ENCODE data around the gene RAC2.

RAC2 gene

DNA sequence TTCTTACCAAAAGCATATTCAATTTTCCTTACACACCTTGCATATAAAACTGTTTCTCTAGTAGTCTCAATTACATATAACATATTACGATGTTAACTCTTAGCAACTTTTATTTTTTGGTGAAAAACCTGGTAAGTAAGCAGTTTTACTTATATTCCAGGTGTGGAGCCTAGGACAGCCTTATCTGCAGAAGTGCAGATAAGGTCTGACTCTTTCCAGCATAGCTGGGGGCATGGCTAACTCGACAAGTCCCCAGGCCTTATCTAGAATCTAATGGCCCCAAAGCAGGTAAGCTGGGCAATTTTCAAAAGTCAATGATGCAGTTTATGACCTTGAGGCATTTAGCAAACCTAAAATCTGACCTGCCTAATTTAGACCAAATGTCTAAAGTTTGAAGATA, 51.9 kb downstream of the RAC2 start:
- no peak overlapping the region for H3K4me3 ChIP-seq (ENCODE audit: low read depth, low read length)

DNA sequence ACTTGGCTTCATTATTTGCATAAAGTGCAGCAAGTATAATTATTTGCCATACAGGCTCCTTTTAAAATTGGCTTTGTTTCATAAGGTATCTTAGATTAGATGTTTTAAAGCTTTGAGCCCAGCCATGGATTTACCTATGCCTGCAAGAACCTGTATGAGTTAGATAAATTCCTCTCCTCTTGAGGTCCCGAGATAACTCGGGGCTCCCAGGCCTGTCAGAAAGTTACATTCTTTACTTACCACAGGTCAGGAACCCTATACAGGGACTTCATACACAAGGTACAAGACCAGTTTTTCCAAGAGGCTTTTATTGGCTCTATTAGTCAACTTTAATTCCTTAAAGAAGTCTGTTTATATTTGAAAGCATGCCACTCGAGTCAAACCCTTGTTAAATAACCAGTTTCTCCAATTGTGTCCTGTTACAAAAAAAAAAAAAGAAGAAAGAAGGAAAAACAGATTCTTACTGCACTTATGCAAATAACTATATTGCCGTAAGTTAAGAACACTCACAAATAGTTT, 53.7 kb downstream of the RAC2 start:
- no peak overlapping the region for H3K4me3 ChIP-seq (ENCODE audit: low read depth, low read length)

DNA sequence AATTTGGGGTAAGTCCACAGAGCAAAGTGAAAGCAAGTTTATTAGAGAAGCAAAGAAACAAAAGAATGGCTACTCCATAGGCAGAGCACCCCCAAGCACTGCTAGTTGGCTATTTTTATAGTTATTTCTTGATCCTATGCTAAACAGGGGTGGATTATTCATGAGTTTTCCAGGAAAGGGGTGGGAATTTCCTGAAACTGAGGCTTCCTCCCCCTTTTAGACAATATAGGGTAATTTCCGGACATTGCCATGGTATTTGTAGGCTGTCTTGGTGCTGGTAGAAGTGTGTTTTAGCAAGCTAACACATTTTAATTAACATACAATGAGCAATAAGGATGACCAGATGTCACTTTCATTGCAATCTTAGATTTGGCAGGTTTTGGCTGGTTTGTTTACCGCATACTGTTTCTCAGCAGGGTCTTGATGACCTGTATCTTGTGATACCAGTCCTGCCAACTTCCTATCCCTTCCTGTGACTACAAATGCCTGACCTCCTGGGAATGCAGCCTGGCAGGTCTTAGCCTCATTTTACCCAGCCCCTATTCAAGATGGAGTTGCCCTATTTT, 55.1 kb downstream of the RAC2 start:
- no peak overlapping the region for H3K4me3 ChIP-seq (ENCODE audit: low read depth, low read length)

DNA sequence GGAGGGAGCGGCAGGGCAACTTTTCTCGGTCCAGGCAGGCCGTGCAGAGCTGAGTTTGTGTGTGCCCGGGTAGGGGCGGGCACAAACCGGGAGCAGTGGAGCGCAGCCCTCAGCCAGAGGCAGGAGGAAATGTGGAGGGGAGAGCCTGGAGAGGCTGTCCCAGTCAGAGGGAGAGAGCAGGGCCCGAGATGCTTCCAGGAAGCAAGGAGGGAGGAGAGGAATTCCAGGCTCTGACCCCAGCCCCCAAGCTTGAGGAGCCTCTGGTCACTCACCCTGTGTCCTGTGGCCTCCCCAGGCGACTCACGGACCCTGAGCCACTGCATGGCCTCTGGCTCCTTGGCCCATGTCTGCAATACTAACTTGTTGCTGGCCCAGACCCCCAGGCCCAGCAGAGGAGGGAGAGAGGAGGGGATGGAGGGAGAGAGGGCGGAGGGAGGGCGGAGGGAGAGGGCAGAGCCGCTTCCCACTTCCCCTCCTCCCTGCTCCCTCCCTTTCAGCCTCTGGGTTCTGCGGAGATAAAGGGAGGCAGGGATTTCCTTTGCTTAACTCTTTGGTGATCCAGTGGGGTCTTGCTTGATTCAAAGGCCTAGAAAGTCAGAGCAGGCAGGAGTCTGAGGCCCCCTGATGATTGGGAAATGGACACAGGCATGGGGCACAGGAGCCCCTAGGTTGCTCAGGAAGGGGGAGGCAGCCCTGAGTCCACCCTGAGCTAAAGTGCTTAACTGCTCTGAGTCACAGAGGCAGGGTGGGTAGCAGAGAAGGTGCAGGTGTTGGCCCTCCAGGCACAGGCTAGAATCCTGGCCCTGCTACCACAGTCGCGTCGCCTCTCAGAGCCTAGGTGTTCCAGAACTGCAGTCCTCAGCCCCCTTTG, 55.9 kb downstream of the RAC2 start, which contains the start of gene C1QTNF6:
TSS of gene C1QTNF6 (minus strand) at position 357 of the 871 bp plus-strand sequence. CDS start at position 323, 34 bp downstream.
- peak within 1 kb of the TSS; percentile 0 for H3K4me3 ChIP-seq (ENCODE audit: low read depth, low read length)

DNA sequence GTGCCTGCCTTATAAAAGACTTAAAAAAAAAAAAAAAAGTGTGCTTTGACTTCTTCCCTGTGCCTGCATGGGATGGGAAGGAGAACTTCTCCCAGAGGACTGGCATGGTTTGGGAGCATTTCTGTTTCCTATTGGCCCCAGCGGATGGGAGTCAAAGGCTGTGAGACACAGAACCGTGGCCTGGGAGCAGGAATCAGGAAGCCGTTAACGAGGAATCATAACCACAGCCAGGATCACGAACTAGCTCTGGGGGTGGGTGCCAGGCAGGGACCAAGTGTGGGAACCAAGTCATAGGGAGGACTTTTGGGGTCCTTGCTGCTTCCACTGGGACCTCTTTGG, 56.5 kb downstream of the RAC2 start:
- peak overlapping the region; percentile 0 for H3K4me3 ChIP-seq (ENCODE audit: low read depth, low read length)

DNA sequence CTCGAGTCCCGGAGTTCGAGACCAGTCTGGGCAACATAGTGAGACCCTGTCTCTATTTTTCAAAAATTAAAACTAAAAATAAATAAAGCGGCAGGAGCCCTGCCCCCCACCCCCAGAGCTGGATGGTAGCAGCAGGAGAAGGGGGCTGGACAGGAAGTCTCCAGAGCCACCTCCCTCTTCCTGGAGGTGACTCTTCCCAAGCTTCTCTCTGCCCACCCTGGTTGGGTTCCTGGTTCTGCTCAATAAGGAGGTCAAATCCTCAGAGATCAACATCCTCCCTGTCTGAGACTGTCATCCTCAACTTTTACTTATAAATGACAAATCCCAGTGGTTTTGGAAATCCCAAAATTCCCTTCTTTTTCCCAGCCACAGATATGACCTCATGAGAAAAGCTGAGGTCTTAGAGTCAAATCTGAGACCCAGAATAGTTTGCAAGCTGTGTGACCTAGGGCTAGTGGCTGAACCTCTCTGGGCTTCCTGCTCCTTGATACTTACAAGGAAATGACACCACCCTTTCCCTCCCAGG, 57.0 kb downstream of the RAC2 start:
- no peak overlapping the region for H3K4me3 ChIP-seq (ENCODE audit: low read depth, low read length)

DNA sequence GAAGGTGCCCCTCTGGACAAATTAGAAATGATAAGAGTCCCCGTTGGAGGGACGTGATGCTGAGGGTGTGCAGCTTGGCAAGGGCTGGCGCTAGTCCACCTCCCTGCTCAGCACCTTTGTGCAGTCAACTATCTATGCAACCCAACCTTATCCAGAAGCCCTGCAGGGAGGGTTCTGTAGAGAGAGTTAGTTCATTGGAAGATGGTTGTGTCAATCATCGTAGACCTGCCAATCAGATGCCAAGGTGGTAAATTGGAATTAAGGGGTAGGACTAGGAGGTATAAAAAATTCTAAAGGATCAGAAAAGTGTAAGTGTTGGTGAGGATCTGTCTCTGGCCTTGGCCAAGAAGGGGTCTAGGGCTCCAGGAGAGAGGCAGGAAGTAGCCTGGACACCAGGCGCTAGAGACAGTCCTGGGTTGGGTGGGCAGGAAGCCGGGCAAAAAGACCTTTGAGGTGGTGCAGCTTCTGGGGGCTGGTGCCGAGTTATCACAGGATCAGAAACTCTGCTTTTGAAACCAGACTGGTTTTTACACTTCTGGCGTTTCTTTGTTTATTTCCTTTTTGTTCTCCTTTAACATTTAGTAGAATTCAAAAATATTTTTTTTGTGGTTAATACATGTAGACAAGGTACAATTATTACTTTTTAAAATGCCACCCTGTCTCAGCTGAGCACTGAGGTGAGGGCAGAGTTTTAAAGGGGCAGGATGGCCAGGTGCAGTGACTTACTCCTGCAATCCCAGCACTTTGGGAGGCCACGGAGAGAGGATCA, 57.7 kb downstream of the RAC2 start:
- no peak overlapping the region for H3K4me3 ChIP-seq (ENCODE audit: low read depth, low read length)

DNA sequence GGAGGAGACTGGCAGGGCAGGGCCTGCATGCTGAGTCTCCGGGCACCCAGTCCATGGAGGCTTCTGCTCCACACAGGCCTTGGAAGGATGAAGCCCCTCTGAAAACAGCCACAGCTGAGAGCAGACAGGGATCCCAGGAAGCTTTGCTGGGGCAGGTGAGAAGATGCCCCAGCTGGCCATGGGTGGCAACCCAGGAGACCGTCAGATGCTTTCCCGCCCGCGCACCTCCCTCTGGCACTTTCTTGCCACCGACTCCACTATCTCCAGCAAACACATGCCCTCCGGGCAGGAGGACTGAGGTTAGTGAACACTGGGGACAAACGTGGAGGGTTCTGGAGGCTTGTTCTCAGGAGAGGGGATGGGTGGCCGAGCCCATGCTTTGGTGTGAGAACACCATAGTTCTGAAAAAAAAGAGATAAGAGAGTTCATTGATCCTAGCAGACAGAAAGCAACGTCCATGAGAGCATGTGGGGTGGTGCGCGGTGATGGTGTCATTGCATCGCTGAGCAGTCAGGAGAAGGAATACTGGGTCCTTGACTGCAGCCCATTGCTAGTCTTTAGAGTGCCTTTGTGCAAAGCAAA, 58.3 kb downstream of the RAC2 start:
- H3K4me3 ChIP-seq (ENCODE audit: low read depth, low read length) = no peak overlapping the region

DNA sequence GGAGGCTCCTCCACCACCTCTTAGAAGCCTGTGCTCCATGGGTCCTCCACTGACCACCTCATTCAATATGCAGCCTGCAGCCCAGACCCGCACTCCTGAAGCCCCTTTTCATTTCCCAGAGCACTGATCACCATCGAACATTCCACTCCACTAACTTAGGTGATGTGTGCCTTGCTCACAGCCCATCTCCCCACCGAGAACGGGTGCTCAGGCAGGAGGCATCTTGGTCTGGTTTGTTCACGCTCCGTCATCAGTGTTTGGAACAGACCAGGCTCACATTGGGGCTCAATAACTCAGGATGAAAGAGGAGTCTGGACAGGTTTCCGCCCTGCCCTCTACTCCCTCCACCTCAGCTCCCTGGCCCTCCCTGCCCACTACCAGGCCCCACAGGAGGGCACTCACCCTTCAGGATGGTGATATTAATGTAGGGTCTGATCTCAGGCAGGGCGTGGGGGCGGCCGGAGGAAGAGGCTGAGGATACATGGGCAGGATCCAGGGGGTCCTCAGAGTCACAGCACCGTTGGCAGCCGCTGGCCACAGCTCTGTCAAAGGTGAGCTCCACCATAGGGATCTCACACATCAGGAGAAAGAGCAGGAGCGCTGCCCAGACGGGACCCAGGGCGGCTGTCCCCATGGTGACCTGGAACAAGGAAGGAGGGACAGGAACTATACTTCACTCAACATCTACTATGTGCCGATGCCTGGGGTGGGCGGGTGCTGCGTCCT, 59.1 kb downstream of the RAC2 start:
- H3K4me3 ChIP-seq (ENCODE audit: low read depth, low read length) = no peak overlapping the region

DNA sequence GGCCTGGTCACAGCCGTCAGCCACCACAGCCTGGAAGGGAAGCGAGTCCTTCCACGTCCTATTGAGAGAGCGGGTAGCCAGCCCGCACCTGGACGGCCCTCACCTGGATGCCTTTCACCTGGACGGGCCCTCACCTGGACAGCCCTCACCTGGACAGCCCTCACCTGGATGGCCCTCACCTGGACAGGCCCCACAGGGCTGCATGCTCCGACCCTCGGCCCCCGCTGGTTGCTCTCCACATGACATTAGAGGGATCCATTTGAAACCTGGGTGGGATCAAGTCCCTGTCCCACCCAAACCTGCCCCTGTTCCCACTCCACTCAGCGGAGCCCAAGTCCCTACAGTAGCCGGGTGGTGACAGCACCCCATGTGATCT, 59.7 kb downstream of the RAC2 start:
- H3K4me3 ChIP-seq (ENCODE audit: low read depth, low read length) = no peak overlapping the region

DNA sequence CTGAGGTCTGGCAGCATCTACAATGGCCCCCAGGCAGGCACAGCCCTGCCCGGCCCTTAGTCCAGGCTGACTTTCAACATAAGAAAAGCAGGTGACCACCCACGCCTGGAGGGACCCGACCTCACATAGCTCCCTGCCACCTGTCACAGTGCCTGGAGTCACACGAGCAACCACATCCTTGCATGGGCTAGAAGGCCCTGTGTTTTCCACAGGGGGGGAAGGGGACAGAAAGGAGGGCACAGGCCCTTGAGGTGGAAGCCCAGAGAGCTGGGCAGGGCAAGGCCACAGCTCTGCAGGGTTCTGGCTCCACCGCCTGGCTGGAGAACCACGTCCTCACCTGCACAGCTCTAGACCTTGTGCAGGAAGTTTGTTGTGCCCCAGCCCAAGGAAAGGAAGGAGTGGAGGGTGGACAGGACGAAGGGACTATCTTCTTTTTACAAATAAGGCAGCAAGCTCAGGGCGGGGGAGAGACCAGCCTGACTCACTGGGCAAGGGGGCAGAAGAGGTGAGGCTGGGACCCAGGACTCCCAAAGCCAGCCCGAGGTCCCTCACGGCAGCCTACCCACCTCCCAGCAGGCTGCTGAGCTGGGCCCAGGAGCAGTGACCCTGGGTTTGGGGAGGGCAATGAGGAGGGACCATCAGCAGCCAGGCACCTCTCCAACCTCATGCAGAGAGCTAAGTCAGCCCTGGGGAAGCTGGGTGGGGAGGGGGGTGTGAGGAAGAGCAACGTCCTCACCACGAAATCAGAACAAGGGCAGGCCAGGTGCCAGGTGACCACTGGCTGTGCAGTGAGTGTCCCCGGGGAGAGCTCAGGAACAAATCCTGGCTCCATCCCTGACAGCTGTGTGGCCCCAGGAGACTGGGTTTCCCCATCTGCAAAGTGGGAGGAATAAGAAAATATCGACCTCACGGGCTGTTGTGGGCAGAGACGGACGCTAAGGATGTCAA, 60.4 kb downstream of the RAC2 start:
- H3K4me3 ChIP-seq (ENCODE audit: low read depth, low read length) = no peak overlapping the region

DNA sequence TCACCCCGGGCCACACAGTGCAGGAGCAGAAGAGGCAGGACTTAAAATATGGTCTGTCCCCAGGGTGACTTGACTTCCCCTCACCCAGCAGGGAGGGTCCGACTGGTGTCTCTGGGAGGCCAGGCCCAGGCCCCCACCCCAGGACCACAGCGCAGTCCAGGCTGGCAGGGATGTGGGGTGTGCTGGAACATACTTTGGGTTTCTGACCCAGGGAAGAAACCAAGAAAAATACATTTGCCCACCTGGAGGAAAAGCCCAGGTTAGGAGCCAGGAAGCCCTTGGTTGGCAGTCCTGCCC, 61.2 kb downstream of the RAC2 start:
- H3K4me3 ChIP-seq (ENCODE audit: low read depth, low read length) = no peak overlapping the region

DNA sequence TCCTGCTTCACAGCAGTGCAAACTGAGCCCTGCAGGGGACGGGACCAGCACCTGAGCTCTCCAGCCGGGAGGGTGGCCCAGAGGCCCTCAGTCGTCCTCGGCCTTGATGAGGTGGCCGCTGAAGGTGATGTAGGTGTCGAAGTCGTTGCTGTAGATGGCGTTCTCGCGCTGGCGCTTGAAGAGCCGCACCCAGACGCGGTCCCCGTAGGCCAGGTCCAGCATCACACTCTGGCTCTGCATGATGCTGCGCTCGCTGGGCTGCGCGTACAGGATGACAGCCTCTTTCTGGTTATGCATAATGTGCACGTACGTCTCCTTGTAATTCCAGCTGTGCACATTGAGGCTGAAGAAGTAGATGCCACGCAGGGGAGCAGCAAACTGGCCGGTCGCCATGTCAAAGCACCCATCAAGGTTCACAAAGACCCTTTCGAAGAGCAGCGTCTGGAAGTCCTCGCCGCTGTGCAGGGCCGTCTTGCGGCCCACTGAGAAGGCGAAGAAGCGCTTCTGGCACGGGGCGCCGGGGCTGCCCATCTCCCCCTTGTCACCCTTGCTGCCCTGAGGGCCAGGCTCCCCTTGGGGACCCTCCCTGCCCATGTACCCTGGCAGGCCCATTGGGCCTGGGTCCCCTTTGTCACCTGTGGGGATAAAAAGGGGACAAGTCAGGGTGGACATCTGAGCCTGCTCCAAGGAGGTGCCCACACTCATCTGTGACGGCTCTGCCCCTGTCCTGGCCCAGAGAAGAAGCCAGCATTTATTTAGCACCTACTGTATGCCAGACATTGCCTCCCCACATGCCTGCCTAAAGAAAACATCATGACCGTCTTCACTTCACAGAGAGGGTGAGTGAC, 61.7 kb downstream of the RAC2 start:
- H3K4me3 ChIP-seq (ENCODE audit: low read depth, low read length) = no peak overlapping the region

DNA sequence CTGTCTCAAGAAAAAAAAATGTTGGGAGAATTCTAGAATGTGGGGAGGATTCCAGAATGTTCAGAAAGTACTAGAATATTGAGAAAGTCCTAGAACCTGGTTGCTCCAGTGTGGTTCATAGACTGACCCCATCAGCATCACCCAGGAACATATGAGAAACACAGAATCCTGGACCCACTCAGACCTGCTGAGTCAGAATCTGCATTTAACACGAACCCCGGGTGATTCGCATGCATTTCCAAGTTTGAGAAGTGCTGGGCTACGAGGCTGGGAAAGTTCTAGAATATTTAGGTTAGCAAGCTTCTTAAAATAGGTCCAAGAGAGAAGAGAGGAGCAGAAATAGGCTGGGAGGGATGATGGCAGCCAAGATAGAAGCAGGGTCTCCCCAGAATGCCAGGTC, 62.4 kb downstream of the RAC2 start:
- H3K4me3 ChIP-seq (ENCODE audit: low read depth, low read length) = no peak overlapping the region

DNA sequence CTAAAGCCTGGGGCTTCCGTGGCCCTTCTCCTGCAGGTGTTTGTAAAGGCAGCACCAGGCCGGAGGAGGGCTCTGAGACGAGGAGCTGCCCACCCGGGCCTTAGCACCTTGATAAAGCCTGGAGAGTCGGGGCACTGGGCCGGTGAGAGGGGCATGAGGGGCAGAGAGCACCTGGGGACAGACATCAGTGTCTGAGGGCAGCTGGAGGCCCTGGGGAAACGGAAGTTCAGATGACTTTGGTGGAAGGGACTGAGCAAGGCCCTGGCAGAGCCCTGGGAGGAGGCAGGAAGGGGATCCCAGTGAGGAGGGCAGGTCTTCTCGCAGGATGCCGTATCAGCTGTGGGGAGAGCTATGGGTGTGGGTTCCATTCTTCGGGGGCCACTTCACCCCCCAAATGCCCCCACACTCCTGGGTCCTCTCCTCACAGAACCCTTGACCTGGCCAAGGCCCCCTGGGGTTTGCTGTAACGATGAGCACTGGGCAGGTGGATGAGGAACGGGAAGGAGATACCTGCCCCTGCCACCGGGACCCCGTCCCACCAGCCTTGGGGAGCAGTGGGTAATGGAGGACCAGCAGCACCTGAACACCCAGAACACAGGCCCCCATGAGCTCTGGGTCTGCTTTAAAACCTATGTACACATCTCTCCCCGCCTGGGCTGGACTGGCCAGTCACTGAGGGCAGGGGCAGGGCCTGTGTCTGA, 63.4 kb downstream of the RAC2 start:
- H3K4me3 ChIP-seq (ENCODE audit: low read depth, low read length) = no peak overlapping the region

DNA sequence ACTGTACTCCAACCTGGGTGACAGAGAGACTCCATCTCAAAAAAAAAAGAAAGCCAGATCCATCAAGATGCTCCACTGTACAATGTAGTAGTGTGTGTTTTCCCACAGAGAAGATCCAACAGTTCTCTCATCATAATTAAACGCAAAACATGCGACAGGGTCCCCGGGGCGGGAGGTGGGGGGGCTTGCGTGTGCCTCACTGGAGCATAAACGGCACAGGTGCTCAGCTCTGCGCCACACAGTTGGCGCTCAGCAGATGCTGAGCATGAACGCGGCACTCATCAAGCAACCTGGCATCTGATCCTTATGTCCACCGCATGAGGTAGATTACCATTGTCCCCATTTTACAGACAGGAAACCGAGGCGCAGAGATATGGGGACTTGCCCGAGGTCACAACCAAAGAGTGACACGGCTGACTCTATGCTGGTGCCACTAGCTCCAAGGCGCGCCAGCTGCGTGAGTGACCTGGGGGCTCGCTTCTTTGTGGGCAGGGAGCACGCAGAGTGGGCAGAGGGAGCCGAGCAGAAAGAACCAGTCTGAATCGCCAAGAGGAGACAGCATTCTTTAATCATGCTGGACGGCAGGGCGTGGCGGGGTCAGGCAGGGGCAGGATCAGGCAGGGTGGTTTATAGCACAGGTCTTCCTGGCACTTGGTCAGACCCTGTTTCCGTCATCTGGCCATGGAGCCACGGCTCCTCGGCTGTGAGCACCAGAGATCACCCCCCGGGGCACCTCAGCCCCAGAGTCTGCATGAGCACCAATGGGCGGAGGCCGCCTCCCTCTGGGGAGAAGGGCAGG, 64.2 kb downstream of the RAC2 start:
- no peak overlapping the region for H3K4me3 ChIP-seq (ENCODE audit: low read depth, low read length)

DNA sequence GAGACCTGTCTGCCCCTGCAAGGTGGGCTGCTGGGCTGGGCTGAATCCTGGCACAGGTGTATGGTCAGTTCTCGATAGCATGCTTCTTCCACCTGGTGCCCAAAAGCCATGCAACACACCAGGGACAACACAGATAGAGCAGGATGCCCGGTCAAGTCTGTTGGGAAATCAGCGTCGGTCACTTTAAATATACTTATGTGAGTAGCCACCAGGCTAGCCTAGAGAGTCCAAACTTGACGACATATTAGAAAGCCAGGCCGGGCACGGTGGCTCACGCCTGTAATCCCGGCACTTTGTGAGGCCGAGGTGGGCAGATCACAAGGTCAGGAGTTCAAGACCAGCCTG, 65.0 kb downstream of the RAC2 start:
- H3K4me3 ChIP-seq (ENCODE audit: low read depth, low read length) = no peak overlapping the region

Data from iPS-11a (cell line).